GM23338 (cell line): ENCODE results near the gene GP5. TPM values are rescaled to one million over a fixed set of nuclear protein-coding genes. Genes with fewer than 3 reads are reported as not detected.

ENCODE experiments used
- ATAC-seq: fragments of 200-7000 bp; cut with Tn5 transposase; 3 replicates; pipeline ENCODE4 v1.9.1; 2020
- DNase-seq: peaks from one replicate; pipeline ENCODE4 v3.0.0-alpha.2; 2015; ENCODE audit warnings: low spot score
- H2AFZ ChIP-seq: fragments of 200-600 bp; sonication (generic); 2 replicates; pipeline ENCODE4 v1.8.0; 2016; ENCODE audit warnings: antibody characterized with exemption, mild to moderate bottlenecking, moderate library complexity
- H3F3A ChIP-seq: fragments of 200-600 bp; sonication (generic); replicated peaks from 2 replicates; pipeline ENCODE4 v1.8.0; 2017; ENCODE audit warnings: antibody characterized with exemption, mixed run types, low read depth
- H3K27ac ChIP-seq: fragments of 200-600 bp; sonication (generic); 2 replicates; pipeline ENCODE4 v1.6.1; 2016; ENCODE audit warnings: low read depth
- H3K27me3 ChIP-seq: fragments of 200-600 bp; sonication (generic); 2 replicates; pipeline ENCODE4 v1.8.0; 2016; ENCODE audit warnings: mild to moderate bottlenecking, mixed run types, moderate library complexity; ENCODE audit not compliant: insufficient read depth
- H3K36me3 ChIP-seq: fragments of 200-600 bp; sonication (generic); 2 replicates; pipeline ENCODE4 v1.8.0; 2016; ENCODE audit warnings: mild to moderate bottlenecking; ENCODE audit not compliant: insufficient read depth
- H3K4me1 ChIP-seq: fragments of 200-600 bp; sonication (generic); 2 replicates; pipeline ENCODE4 v1.8.0; 2016; ENCODE audit warnings: mild to moderate bottlenecking, moderate library complexity; ENCODE audit not compliant: insufficient read depth
- H3K4me2 ChIP-seq: fragments of 200-600 bp; sonication (generic); 2 replicates; pipeline ENCODE4 v1.7.1; 2017; ENCODE audit warnings: mixed run types
- H3K4me3 ChIP-seq: fragments of 200-600 bp; sonication (generic); 2 replicates; pipeline ENCODE4 v1.6.1; 2016; ENCODE audit warnings: mixed run types
- H3K79me2 ChIP-seq: fragments of 200-600 bp; sonication (generic); replicated peaks from 2 replicates; pipeline ENCODE4 v1.8.0; 2017; ENCODE audit warnings: mild to moderate bottlenecking; ENCODE audit not compliant: insufficient read depth
- H3K9me2 ChIP-seq: fragments of 200-600 bp; sonication (generic); 2 replicates; pipeline ENCODE4 v1.8.0; 2017; ENCODE audit not compliant: insufficient read depth
- H4K20me1 ChIP-seq: fragments of 200-600 bp; sonication (generic); replicated peaks from 2 replicates; pipeline ENCODE4 v1.8.0; 2017; ENCODE audit warnings: mild to moderate bottlenecking; ENCODE audit not compliant: insufficient read depth
- H3K27ac Mint-ChIP-seq: 2 replicates; pipeline ENCODE4 v1.8.0; 2020; ENCODE audit warnings: inconsistent platforms, mild to moderate bottlenecking, moderate library complexity, mixed read lengths
- H3K27me3 Mint-ChIP-seq: 3 replicates; pipeline ENCODE4 v1.8.0; 2022; ENCODE audit warnings: low read depth, mild to moderate bottlenecking, moderate library complexity, mixed read lengths, inconsistent platforms; ENCODE audit not compliant: insufficient read depth, poor library complexity
- H3K36me3 Mint-ChIP-seq: 3 replicates; pipeline ENCODE4 v1.8.0; 2021; ENCODE audit warnings: low read depth, mild to moderate bottlenecking, inconsistent platforms, moderate library complexity, mixed read lengths
- H3K4me1 Mint-ChIP-seq: 3 replicates; pipeline ENCODE4 v1.8.0; 2020; ENCODE audit warnings: mild to moderate bottlenecking, inconsistent platforms, mixed read lengths
- H3K4me3 Mint-ChIP-seq: 3 replicates; pipeline ENCODE4 v1.8.0; 2021; ENCODE audit warnings: moderate library complexity, mild to moderate bottlenecking, inconsistent platforms, mixed read lengths
- H3K9me3 Mint-ChIP-seq: 3 replicates; pipeline ENCODE4 v1.8.0; 2020; ENCODE audit warnings: moderate library complexity, mild to moderate bottlenecking, inconsistent platforms, mixed read lengths
- CTCF ChIP-seq, 2 experiments: fragments of 200-600 bp in 1 of 2; sonication (generic) in 1 of 2; conservative IDR thresholded peaks; 2 replicates each; pipeline versions ENCODE4 v1.5.1 to v1.6.1; 2016 to 2017; ENCODE audit warnings: antibody characterized with exemption in 2 of 2, low read depth in 2 of 2, mild to moderate bottlenecking in 2 of 2, moderate library complexity in 1 of 2
- ETS1 ChIP-seq: IDR thresholded peaks from 2 replicates; pipeline ENCODE4 v1.6.1; 2016; ENCODE audit warnings: antibody characterized with exemption
- EZH2 ChIP-seq: fragments of 200-600 bp; sonication (generic); IDR thresholded peaks from one replicate; pipeline ENCODE4 v1.8.0; 2017; ENCODE audit warnings: antibody characterized with exemption, mild to moderate bottlenecking, low read depth; ENCODE audit not compliant: unreplicated experiment
- EZH2phosphoT487 ChIP-seq: fragments of 200-600 bp; sonication (generic); IDR thresholded peaks from one replicate; pipeline ENCODE4 v1.8.1; 2018; ENCODE audit warnings: antibody characterized with exemption; ENCODE audit not compliant: unreplicated experiment
- NANOG ChIP-seq: IDR thresholded peaks from 2 replicates; pipeline ENCODE4 v1.6.1; 2016; ENCODE audit warnings: antibody characterized with exemption, borderline replicate concordance
- POLR2AphosphoS5 ChIP-seq: IDR thresholded peaks from 2 replicates; pipeline ENCODE4 v1.6.1; 2016; ENCODE audit warnings: antibody characterized with exemption, low read depth
- REST ChIP-seq: IDR thresholded peaks from one replicate; pipeline ENCODE4 v1.6.1; 2018; ENCODE audit warnings: antibody characterized with exemption; ENCODE audit not compliant: unreplicated experiment
- STAT1 ChIP-seq: IDR thresholded peaks from one replicate; pipeline ENCODE4 v1.6.1; 2016; ENCODE audit warnings: antibody characterized with exemption; ENCODE audit not compliant: unreplicated experiment
- ZNF114 ChIP-seq: fragments of 250-450 bp; sonication (Bioruptor Pico); IDR thresholded peaks from 2 replicates; pipeline ENCODE4 v1.5.0; 2020; ENCODE audit warnings: mild to moderate bottlenecking, moderate library complexity
- ZNF331 ChIP-seq: fragments of 250-450 bp; sonication (Bioruptor Pico); IDR thresholded peaks from 2 replicates; pipeline ENCODE4 v1.5.0; 2020; ENCODE audit warnings: low read depth, mild to moderate bottlenecking, moderate library complexity
- polyA plus RNA-seq: library from polyadenylated mRNA; unstranded; fragments of >200 nt; fragmentation: Nextera tagmentation; extraction: Ambion mirVana; gene quantifications from 2 replicates; pipeline ENCODE4 v1.2.1, GENCODE V29; 2016
- total RNA-seq: library from RNA; depleted of rRNA; stranded (reverse); fragments of >200 nt; shearing (Covaris generic); gene quantifications from 2 replicates; pipeline ENCODE4 v1.2.3, GENCODE V29; 2014

The GP5 gene
- total and polyA plus RNA-seq, 2 experiments from 2014 or later, result 0.07 to 0.15 TPM

- TF ChIP-seq CTCF (conservative IDR thresholded peaks at IDR 0.05; ENCODE audit: low read depth in 2 of 2), result no peak
- TF ChIP-seq NANOG, result no peak
- TF ChIP-seq ETS1, result no peak
- no peak for TF ChIP-seq EZH2phosphoT487
- TF ChIP-seq STAT1, result no peak
- TF ChIP-seq REST, result no peak
- no peak for TF ChIP-seq POLR2AphosphoS5
- TF ChIP-seq ZNF331 (CRISPR knock-in tag), result no peak
- no peak for TF ChIP-seq EZH2
Measured at GRCh38 chr3:194439881-194440550, 41.0 kb upstream of the GP5 start (continued).

GRCh38 chr3:194434503-194434902 lies 35.4 kb upstream of the GP5 start:
- H3K79me2 ChIP-seq, result no peaks in the 10 kb centered on the region

More at GRCh38 chr3:194434503-194434902, 35.4 kb upstream of the GP5 start:
- no peak for TF ChIP-seq EZH2
- TF ChIP-seq ZNF114, result no peak
- TF ChIP-seq ETS1, result no peak
- Histone ChIP-seq H3K36me3 (peaks cover 72% of the 10 kb centered on the region), H3F3A (no peaks in the 10 kb centered on the region), H3K4me2 (no peak overlapping the region), H3K27me3 (no peaks in the 10 kb centered on the region), H2AFZ (no peak overlapping the region), H3K4me1 (no peaks in the 10 kb centered on the region), H4K20me1 (peaks cover 3% of the 10 kb centered on the region), H3K4me3 (no peak overlapping the region), H3K27ac (no peak overlapping the region), H3K9me2 (no peaks in the 10 kb centered on the region)
- Mint-ChIP-seq H3K36me3 (peaks cover 83% of the 10 kb centered on the region), H3K4me3 (no peak overlapping the region), H3K4me1 (no peaks in the 10 kb centered on the region), H3K27ac (no peak overlapping the region), H3K9me3 (no peaks in the 10 kb centered on the region), H3K27me3 (no peaks in the 10 kb centered on the region)
- no peak for DNase-seq
- no peak for ATAC-seq
